Measurements from ENCODE around the gene ROBO1. TPM values are rescaled to one million over a fixed set of nuclear protein-coding genes. Genes with fewer than 3 reads are reported as not detected.

The ROBO1 gene
- total RNA-seq, 1 donor from 2014 or later = 169 TPM

- TF ChIP-seq CTCF (IDR thresholded peaks at IDR 0.05) = no peak
- no peak for TF ChIP-seq EZH2phosphoT487 (IDR thresholded peaks at IDR 0.05)
- TF ChIP-seq EZH2 (IDR thresholded peaks at IDR 0.05) = no peak
- Histone ChIP-seq H3K4me2 (no peak overlapping the region), H3K79me2 (ENCODE audit: low read depth) (no peaks in the 10 kb centered on the region), H3K36me3 (no peaks in the 10 kb centered on the region), H3K9me3 (ENCODE audit: low read depth) (no peaks in the 10 kb centered on the region), H3K4me3 (no peak overlapping the region), H4K20me1 (ENCODE audit: low read depth) (no peaks in the 10 kb centered on the region), H2AFZ (replicated peaks) (no peak overlapping the region), H3K4me1 (no peaks in the 10 kb centered on the region), H3K9ac (no peak overlapping the region), H3K27me3 (no peaks in the 10 kb centered on the region), H3K27ac (no peak overlapping the region), H3F3A (ENCODE audit: low read depth) (no peaks in the 10 kb centered on the region)
- no peaks in the 10 kb centered on the region for H3K27me3 Mint-ChIP-seq (ENCODE audit: insufficient read depth, low read depth)
- no peak for DNase-seq (ENCODE audit: low spot score)
- no peaks in the 10 kb centered on the region for H3K4me1 Mint-ChIP-seq
- no peak overlapping the region for H3K4me3 Mint-ChIP-seq
- no peaks in the 10 kb centered on the region for H3K9me3 Mint-ChIP-seq
- H3K36me3 Mint-ChIP-seq = no peaks in the 10 kb centered on the region
- no peak overlapping the region for H3K27ac Mint-ChIP-seq
Measured at GRCh38 chr3:79030157-79030556, 737.6 kb downstream of the ROBO1 start.

GRCh38 chr3:79028916-79029315 lies 738.9 kb downstream of the ROBO1 start:
- Mint-ChIP-seq H3K27me3 (ENCODE audit: insufficient read depth, low read depth) (no peaks in the 10 kb centered on the region), H3K36me3 (no peaks in the 10 kb centered on the region), H3K9me3 (no peaks in the 10 kb centered on the region), H3K4me1 (no peaks in the 10 kb centered on the region), H3K4me3 (no peak overlapping the region), H3K27ac (no peak overlapping the region)
- Histone ChIP-seq H4K20me1 (ENCODE audit: low read depth) (no peaks in the 10 kb centered on the region), H3K79me2 (ENCODE audit: low read depth) (no peaks in the 10 kb centered on the region), H3K9me3 (ENCODE audit: low read depth) (no peaks in the 10 kb centered on the region), H3K36me3 (no peaks in the 10 kb centered on the region), H3K27me3 (no peaks in the 10 kb centered on the region), H3K4me1 (no peaks in the 10 kb centered on the region), H3K9ac (no peak overlapping the region), H3F3A (ENCODE audit: low read depth) (no peaks in the 10 kb centered on the region), H3K27ac (no peak overlapping the region), H3K4me2 (no peak overlapping the region), H3K4me3 (no peak overlapping the region), H2AFZ (replicated peaks) (no peak overlapping the region)
- TF ChIP-seq EZH2 (IDR thresholded peaks at IDR 0.05) = no peak
- no peak for TF ChIP-seq EZH2phosphoT487 (IDR thresholded peaks at IDR 0.05)
- TF ChIP-seq CTCF (IDR thresholded peaks at IDR 0.05) = no peak
- DNase-seq (ENCODE audit: low spot score) = no peak

- no peak overlapping the region for H3K9ac ChIP-seq
- Mint-ChIP-seq H3K4me1 (no peaks in the 10 kb centered on the region), H3K27me3 (ENCODE audit: insufficient read depth, low read depth) (no peaks in the 10 kb centered on the region)
Measured at GRCh38 chr3:79027593-79027992, 740.2 kb downstream of the ROBO1 start.

More at GRCh38 chr3:79027593-79027992, 740.2 kb downstream of the ROBO1 start:
- Histone ChIP-seq H2AFZ (replicated peaks) (no peak overlapping the region), H3K27ac (no peak overlapping the region), H3K79me2 (ENCODE audit: low read depth) (no peaks in the 10 kb centered on the region), H3K27me3 (no peaks in the 10 kb centered on the region), H4K20me1 (ENCODE audit: low read depth) (no peaks in the 10 kb centered on the region), H3F3A (ENCODE audit: low read depth) (no peaks in the 10 kb centered on the region), H3K4me3 (no peak overlapping the region), H3K36me3 (no peaks in the 10 kb centered on the region), H3K4me2 (no peak overlapping the region), H3K9me3 (ENCODE audit: low read depth) (no peaks in the 10 kb centered on the region), H3K4me1 (no peaks in the 10 kb centered on the region)
- H3K27ac Mint-ChIP-seq = no peak overlapping the region
- DNase-seq (ENCODE audit: low spot score) = no peak
- H3K4me3 Mint-ChIP-seq = no peak overlapping the region
- no peaks in the 10 kb centered on the region for H3K36me3 Mint-ChIP-seq
- H3K9me3 Mint-ChIP-seq = no peaks in the 10 kb centered on the region
- TF ChIP-seq EZH2phosphoT487 (IDR thresholded peaks at IDR 0.05) (no peak), EZH2 (IDR thresholded peaks at IDR 0.05) (no peak), CTCF (IDR thresholded peaks at IDR 0.05) (no peak)
